G401 (cell line): ENCODE results near the gene DOCK8. TPM values are rescaled to one million over a fixed set of nuclear protein-coding genes. Genes with fewer than 3 reads are reported as not detected.
"Not testable (repeated sequence)": the region's sequence is repeated elsewhere in the genome, so short reads cannot be mapped to it uniquely, and the experiment has no call there.

Experiments used
- DNase-seq: peaks from one replicate; pipeline ENCODE4 v3.0.0-alpha.2; 2015; ENCODE audit warnings: low spot score
- in situ Hi-C: cut with HindIII; loops from 2 replicates; pipeline ENCODE4 v1.10.0; 2016; ENCODE audit warnings: low sequenced_read_pairs, mixed read lengths
- total RNA-seq: library from RNA; depleted of rRNA; stranded (reverse); fragments of >200 nt; shearing (Covaris generic); gene quantifications from 2 replicates; pipeline ENCODE4 v1.2.3, GENCODE V29; 2014; rRNA removed

Gene DOCK8
- not detected in 2 replicates for total RNA-seq

GRCh38 chr9:214648-215493 lies at the start of gene DOCK8:
DOCK8 (plus strand) TSS chr9:214865; CDS start chr9:214977, 112 bp downstream.
- in situ Hi-C loops, result no loop called here
- DNase-seq, result no peak

GRCh38 chr9:169757-170156 lies 44.9 kb upstream of the DOCK8 start:
- in situ Hi-C loops, DNase-seq: not testable (repeated sequence)

- peak; percentile 2 for DNase-seq
- in situ Hi-C loops, result not testable (repeated sequence)
Measured at GRCh38 chr9:178140-178825, 36.4 kb upstream of the DOCK8 start.

DNA sequence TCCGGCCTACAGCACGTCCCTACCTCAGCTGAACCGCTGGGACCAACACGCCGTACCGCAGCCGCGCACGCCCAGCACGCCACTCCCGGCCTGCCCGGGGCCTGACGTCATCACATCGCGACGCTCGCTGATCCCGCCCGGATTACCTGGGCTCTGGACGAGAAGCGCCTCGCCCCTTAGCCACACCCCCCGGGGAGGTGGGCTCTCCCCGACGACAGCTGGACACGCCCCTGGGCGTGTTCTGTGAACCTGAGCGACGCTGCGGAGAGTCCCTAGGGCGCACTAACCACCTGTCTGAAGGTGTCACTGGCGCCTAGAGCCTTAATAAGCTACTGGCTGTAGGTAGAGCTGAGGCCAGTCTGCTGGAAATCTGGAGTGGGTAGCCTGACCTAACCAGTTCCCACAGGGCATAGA lies 35.7 kb upstream of the DOCK8 start, which contains the start of gene ZNG1A:
Gene ZNG1A, minus strand, starts transcription at position 87 of the 414 bp plus-strand sequence. CDS start 87 bp downstream, outside the sequence.
- in situ Hi-C loops, result not testable (repeated sequence)
- peak; percentile 73 for DNase-seq

GRCh38 chr9:199601-200000 lies 15.1 kb upstream of the DOCK8 start:
- in situ Hi-C loops, DNase-seq: not testable (repeated sequence)

DNA sequence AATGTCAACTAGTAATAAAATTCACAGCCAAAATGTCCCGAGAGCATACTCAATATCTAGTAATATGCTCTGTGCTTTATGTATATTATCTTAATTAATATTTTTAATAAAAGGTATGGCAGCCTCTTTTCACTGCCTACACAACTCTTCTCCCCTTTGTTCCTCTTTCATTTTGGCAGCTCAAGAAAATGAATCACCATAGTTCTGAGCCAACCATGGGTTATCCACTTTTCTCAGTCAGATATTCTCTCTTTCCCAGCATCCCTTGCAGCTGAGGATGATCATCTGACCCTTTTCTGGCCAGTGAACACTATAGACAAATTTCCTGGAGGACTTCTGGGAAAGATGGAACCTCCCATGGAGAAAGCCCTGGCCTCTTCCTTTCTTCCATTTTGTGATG lies 8.2 kb upstream of the DOCK8 start:
- in situ Hi-C loops, result no loop called here
- no peak for DNase-seq

GRCh38 chr9:209143-209758 lies 5.4 kb upstream of the DOCK8 start:
- DNase-seq, result no peak
- in situ Hi-C loops, result no loop called here

DNA sequence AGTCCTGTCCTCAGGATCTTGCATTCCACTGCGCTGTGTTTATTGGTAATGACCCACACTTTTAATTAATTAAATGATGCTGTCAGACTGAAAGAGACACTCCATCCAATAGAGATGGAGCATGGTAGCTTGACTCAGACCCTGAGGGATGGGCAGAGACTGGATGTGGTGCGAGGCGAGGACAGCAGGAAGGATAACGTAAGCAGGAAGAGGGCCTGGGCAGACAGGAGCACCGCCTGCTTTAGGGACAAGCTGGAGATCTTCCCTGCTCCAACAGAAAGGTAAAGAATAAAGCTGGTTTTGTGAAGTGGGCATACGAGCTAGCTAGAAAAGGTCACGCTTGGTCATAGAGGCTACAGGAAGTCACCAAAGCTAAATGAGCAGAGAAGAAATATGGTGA lies 3.6 kb upstream of the DOCK8 start:
- DNase-seq, result no peak
- in situ Hi-C loops, result no loop called here

- no peak for DNase-seq
- in situ Hi-C loops, result no loop called here
Measured at GRCh38 chr9:211557-211956, 3.1 kb upstream of the DOCK8 start.

- in situ Hi-C loops, result no loop called here
- no peak for DNase-seq
Measured at GRCh38 chr9:212297-212696, 2.4 kb upstream of the DOCK8 start.

DNA sequence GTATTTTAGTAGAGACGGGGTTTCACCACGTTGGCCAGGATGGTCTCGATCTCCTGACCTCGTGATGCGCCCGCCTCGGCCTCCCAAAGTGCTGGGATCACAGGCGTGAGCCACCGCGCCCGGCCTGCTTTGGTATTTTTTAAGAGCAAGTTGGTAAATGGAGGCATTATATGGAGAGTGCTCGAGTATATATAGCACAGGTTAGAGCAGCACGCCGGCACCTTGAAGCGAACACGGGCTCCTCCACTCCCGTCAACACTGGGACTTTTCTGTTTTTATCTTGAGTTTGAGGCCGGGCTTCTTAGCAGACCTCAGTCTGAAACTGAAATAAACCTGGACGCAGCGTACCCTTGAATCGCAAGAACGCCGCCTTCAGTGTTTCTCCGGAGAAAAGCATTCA lies 764 bp upstream of the DOCK8 start:
- DNase-seq, in situ Hi-C loops: not testable (repeated sequence)

DNA sequence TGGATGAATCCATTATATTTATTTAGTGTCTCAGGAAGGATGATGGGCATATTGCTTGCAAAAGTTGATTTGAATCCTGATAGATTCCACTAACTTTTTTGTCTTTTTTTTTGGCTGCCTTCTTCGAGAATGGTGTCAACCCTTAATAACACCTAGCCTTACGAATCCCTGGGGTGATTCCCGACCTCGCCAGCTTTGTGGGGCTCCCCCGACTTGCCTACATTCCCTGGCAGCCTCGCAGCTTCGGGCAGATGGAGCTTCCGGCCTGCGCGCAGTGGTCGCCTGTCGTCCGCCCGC lies 366 bp upstream of the DOCK8 start:
- in situ Hi-C loops, result no loop called here
- DNase-seq, result no peak

GRCh38 chr9:215631-216155 lies 1.0 kb downstream of the DOCK8 start:
- no peak for DNase-seq
- in situ Hi-C loops, result no loop called here

GRCh38 chr9:216866-217265 lies 2.2 kb downstream of the DOCK8 start:
- DNase-seq, result no peak
- in situ Hi-C loops, result no loop called here

DNA sequence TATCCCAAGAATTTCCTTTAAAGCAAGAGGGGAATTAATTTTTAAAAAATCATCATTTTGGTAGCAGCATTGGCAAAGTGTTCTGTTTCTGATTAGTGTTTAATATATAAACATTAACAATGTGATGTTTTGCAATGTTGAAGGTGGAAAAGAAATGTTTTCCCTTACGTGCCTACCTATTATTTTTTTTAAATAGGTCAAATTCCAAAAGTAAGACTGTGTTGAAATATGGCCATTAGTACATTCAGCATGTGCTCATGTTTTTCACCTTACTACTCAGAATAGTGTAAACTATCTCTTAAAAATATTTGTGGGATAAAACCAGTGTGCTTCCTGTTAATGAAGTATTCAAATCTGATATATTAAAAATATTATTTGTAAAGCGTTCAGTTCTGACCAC lies 3.3 kb downstream of the DOCK8 start:
- no peak for DNase-seq
- in situ Hi-C loops, result no loop called here

GRCh38 chr9:219036-219435 lies 4.4 kb downstream of the DOCK8 start:
- DNase-seq, in situ Hi-C loops: not testable (repeated sequence)

- in situ Hi-C loops, result no loop called here
- DNase-seq, result no peak
Measured at GRCh38 chr9:219670-220365, 5.2 kb downstream of the DOCK8 start.

GRCh38 chr9:221989-222776 lies 7.5 kb downstream of the DOCK8 start:
- no peak for DNase-seq
- in situ Hi-C loops, result no loop called here

DNA sequence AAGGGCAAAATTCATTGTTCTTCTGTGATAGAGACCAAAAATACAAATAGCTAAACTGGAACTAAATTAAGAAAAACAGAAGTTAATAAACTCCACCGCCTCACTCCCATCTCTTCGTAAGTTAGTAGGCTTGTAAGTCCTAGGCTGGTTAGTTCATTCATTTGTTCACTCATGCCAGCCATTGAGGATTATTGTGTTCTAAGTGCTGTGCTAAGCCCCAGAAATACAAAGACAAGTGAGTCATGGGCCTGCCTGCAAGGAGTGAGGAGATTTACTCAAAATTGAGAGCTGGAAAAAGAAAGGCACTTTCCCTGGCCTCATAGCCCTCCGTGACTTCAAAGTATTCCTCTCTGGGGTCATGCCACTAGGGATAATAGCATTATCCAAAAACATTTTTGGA lies 8.5 kb downstream of the DOCK8 start:
- in situ Hi-C loops, result no loop called here
- DNase-seq, result no peak
